Gastrocnemius medialis (tissue), 4 donors: ENCODE data around the gene PKNOX2. TPM values are rescaled to one million over a fixed set of nuclear protein-coding genes. Genes with fewer than 3 reads are reported as not detected.

Experiments
- ATAC-seq, 2 donors: fragments of 150-250 bp; one replicate each; pipeline ENCODE4 v1.9.1; 2016
- DNase-seq, 2 donors: peaks; one replicate each; pipeline ENCODE4 v3.0.0-alpha.2; 2019
- H3K27ac ChIP-seq, 4 donors: fragments of 200-600 bp; sonication (generic); 1 replicate in 1 of 4; 2 replicates in 3 of 4; pipeline ENCODE4 v1.5.1; 2016 to 2018; ENCODE audit warnings: mild to moderate bottlenecking in 2 of 4, moderate library complexity in 1 of 4
- H3K27me3 ChIP-seq, 3 donors: fragments of 200-600 bp; sonication (generic) in 2 of 3; 1 replicate in 1 of 3; 2 replicates in 2 of 3; pipeline versions ENCODE4 v1.5.1 to v1.6.0; 2016 to 2019; ENCODE audit warnings: mild to moderate bottlenecking in 1 of 3, moderate library complexity in 1 of 3
- H3K36me3 ChIP-seq, 2 donors: fragments of 200-600 bp; sonication (generic) in 1 of 2; one replicate each; pipeline ENCODE4 v1.5.1; 2017 to 2018
- H3K4me1 ChIP-seq, 2 donors: fragments of 200-600 bp; sonication (generic) in 1 of 2; one replicate each; pipeline ENCODE4 v1.5.1; 2016 to 2017; ENCODE audit warnings: mild to moderate bottlenecking in 2 of 2
- H3K4me3 ChIP-seq, 4 donors: fragments of 200-600 bp; sonication (generic) in 3 of 4; 1 replicate in 1 of 4; 2 replicates in 3 of 4; pipeline ENCODE4 v1.5.1; 2016 to 2019; ENCODE audit warnings: mild to moderate bottlenecking in 2 of 4
- H3K9me3 ChIP-seq, 3 donors: fragments of 200-600 bp; sonication (generic) in 2 of 3; 1 replicate in 1 of 3; 2 replicates in 2 of 3; pipeline ENCODE4 v1.5.1; 2016 to 2019
- POLR2A ChIP-seq, 2 donors: fragments of 450-650 bp; IDR thresholded peaks; one replicate each; pipeline ENCODE4 v1.6.1; 2017; ENCODE audit warnings: antibody characterized with exemption in 2 of 2, mild to moderate bottlenecking in 2 of 2, moderate library complexity in 2 of 2
- in situ Hi-C, 4 donors: fragments of 200-750 bp; cut with MboI; loops; one replicate each; pipeline versions ENCODE4 v1.15.0 to v1.8.0; 2017; ENCODE audit warnings: low sequenced_read_pairs in 4 of 4
- intact Hi-C: fragments of 100-400 bp; cut with DNase I; formaldehyde crosslinking; loops from one replicate; pipeline ENCODE4 v1.15.1; 2023; ENCODE audit warnings: low total_unique reads
- total RNA-seq, 4 donors: library from RNA; depleted of rRNA; stranded (reverse); fragments of >200 nt; gene quantifications; one replicate each; pipeline versions ENCODE4 v1.1.0 to v1.2.3, GENCODE V29; 2016
- TF ChIP-seq, protein P1 (sequence below), 5 experiments: fragments of 450-650 bp in 3 of 5; fragments of 200-600 bp in 2 of 5; sonication (generic) in 2 of 5; IDR thresholded peaks in 4 of 5; conservative IDR thresholded peaks in 1 of 5; 1 replicate in 4 of 5; 2 replicates in 1 of 5; pipeline ENCODE4 v1.5.1; 2016 to 2019; ENCODE audit warnings: antibody characterized with exemption in 5 of 5, mild to moderate bottlenecking in 3 of 5, moderate library complexity in 3 of 5

Gene PKNOX2
- total RNA-seq, 4 donors from 2014 or later = 3.7 to 11.7 (median 6.0) TPM

DNA sequence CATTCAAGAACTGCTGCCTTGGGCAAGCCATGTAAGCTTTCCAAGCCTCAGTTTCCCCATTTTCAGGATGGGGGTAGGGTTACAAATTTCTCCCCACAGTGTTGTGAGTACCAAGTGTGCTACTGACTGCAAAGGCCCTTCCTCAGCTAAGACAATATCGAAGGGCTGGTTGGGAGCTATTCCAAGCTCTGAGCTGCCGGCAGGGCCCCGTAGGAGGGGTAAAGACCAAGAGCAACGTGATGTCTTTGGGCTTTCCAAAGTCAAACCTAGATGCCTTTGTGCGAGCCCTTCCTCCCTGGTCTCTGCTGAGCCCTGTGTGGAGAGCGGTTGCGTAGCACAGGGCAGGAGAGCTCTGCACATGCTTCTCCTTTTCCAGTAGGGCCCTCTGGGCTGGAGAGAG is 29.3 kb downstream of the PKNOX2 start:
- H3K9me3 ChIP-seq = no peaks in the 10 kb centered on the region
- peaks cover 0 to 2% of the 10 kb centered on the region in 2 donors for H3K4me1 ChIP-seq
- TF ChIP-seq POLR2A (IDR thresholded peaks at IDR 0.05) = no peak
- TF ChIP-seq, protein P1, sequence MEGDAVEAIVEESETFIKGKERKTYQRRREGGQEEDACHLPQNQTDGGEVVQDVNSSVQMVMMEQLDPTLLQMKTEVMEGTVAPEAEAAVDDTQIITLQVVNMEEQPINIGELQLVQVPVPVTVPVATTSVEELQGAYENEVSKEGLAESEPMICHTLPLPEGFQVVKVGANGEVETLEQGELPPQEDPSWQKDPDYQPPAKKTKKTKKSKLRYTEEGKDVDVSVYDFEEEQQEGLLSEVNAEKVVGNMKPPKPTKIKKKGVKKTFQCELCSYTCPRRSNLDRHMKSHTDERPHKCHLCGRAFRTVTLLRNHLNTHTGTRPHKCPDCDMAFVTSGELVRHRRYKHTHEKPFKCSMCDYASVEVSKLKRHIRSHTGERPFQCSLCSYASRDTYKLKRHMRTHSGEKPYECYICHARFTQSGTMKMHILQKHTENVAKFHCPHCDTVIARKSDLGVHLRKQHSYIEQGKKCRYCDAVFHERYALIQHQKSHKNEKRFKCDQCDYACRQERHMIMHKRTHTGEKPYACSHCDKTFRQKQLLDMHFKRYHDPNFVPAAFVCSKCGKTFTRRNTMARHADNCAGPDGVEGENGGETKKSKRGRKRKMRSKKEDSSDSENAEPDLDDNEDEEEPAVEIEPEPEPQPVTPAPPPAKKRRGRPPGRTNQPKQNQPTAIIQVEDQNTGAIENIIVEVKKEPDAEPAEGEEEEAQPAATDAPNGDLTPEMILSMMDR (IDR thresholded peaks at IDR 0.05 in 4 of 5, conservative IDR thresholded peaks at IDR 0.05 in 1 of 5) = no peak
- DNase-seq (no peak), ATAC-seq (no peak)
- intact Hi-C loops = no loop called here
- in situ Hi-C loops = no loop called here
- H3K27ac ChIP-seq = no peak overlapping the region
- H3K36me3 ChIP-seq = peaks cover 0 to 4% of the 10 kb centered on the region in 2 donors
- no peaks in the 10 kb centered on the region for H3K27me3 ChIP-seq
- no peak overlapping the region for H3K4me3 ChIP-seq

DNA sequence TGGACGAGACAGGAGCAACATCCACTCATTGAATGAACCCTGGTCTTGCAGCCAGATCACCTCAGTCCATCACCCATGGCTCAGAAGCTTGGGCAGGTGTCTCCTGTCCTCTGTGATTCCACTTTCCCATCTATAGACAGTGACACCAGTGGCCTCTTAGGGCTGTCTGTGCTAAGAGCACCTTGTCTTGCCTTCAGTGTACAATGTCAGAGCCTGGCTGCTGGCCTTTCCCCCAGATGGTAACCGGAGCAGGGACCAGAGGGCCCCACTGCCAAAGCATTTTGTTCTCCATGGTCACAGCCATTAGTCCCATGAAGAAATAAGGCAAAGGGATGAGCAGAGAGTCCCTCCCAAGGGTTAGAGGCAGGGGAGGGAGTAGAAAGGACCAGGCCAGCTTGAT is 35.4 kb downstream of the PKNOX2 start:
- Histone ChIP-seq H3K4me3 (no peak overlapping the region), H3K27ac (no peak overlapping the region), H3K9me3 (no peaks in the 10 kb centered on the region), H3K27me3 (no peaks in the 10 kb centered on the region), H3K36me3 (no peaks in the 10 kb centered on the region), H3K4me1 (peaks cover 13 to 14% of the 10 kb centered on the region in 2 donors)
- in situ Hi-C loops (no loop called here), intact Hi-C loops (no loop called here)
- ATAC-seq (peak; percentile 40 to 68), DNase-seq (peak in 1 of 2 donors; percentile 47)
- TF ChIP-seq, protein P1 (IDR thresholded peaks at IDR 0.05 in 4 of 5, conservative IDR thresholded peaks at IDR 0.05 in 1 of 5) = no peak
- no peak for TF ChIP-seq POLR2A (IDR thresholded peaks at IDR 0.05)

DNA sequence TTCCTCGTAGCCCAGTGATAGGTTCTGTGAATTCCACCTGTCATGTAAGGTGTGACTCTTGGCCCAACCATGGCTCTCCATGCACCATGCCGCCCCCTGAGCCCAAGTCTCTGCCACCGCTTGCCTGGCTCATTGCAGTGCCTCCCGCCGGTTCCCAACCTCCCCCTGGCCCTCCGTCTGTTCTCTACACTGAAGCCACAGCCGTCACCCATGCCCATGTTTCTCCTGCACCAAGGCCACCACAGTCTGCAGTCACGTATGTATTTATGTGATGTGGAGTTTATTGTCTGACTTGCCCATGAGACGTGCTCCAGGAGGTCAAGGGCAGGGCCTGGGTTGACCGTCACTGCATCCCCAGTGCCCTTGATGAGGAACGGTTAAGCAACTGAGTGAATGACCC is 35.9 kb downstream of the PKNOX2 start:
- intact Hi-C loops = no loop called here
- no peaks in the 10 kb centered on the region for H3K36me3 ChIP-seq
- no peak overlapping the region for H3K27ac ChIP-seq
- H3K9me3 ChIP-seq = no peaks in the 10 kb centered on the region
- H3K4me1 ChIP-seq = peaks cover 13 to 14% of the 10 kb centered on the region in 2 donors
- DNase-seq (no peak), ATAC-seq (no peak)
- no peaks in the 10 kb centered on the region for H3K27me3 ChIP-seq
- in situ Hi-C loops = no loop called here
- TF ChIP-seq POLR2A (IDR thresholded peaks at IDR 0.05) = no peak
- no peak overlapping the region for H3K4me3 ChIP-seq

DNA sequence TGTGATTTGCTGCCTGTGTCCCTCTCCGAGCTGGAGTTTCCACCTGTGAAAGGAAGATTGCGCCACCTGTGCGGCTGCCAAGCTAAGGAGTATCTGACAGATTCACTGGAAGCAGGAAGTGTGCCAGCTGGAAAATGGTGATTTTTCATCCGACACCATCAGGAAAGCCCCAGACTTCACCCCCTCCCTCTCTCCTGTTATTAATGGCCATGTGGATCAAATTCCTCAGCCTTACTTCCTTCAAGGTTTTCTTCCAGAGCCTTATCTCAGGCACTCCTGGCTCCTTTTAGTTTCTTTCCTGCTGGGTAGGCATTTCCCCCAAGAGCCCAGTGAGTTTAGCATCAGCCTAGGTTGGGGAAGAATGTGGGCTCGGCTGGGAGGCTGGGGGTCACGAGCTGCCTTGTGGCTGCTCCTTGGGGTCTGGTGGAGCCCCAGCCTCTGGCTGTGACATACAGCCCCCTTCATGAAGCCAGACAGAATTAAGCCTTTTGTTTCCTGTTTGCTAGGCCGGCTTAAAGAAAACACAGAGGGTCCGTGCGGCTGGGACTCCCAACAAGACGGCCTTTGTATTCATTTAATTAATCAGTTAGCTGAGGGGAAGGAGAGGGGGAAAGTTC is 37.1 kb downstream of the PKNOX2 start:
- intact Hi-C loops (no loop called here), in situ Hi-C loops (no loop called here)
- H3K27ac ChIP-seq = no peak overlapping the region
- TF ChIP-seq POLR2A (IDR thresholded peaks at IDR 0.05) = no peak
- TF ChIP-seq, protein P1 (IDR thresholded peaks at IDR 0.05 in 4 of 5, conservative IDR thresholded peaks at IDR 0.05 in 1 of 5) = no peak
- H3K4me3 ChIP-seq = no peak overlapping the region
- no peaks in the 10 kb centered on the region for H3K27me3 ChIP-seq
- DNase-seq (peak in 1 of 2 donors; percentile 55), ATAC-seq (peak; percentile 31 to 61)
- no peaks in the 10 kb centered on the region for H3K36me3 ChIP-seq
- no peaks in the 10 kb centered on the region for H3K9me3 ChIP-seq
- peaks cover 13 to 14% of the 10 kb centered on the region in 2 donors for H3K4me1 ChIP-seq

DNA sequence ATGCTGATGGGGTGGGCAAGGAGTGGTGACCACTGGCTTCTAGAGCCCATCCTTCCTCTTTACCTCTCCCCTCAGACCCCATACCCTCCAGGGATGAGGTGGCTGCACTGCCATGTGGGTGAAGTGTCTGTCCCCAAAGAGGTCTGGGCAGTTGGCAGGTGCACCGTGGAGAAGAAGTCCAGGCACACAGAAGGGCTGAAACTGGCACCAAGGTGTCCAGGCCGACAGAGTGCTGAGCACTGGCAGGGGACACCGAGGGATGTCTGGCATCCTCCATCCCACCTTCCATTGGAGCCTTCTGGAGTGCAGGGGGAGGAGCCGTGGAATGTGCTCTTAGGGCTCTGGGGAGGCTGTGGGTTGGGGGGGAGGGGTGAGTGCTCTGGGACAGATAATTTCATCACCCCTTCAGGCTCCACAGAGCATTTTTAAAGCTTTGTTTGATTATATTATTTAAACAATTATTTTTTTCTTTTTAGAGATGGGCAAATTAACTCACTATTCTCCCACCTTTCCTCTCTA is 37.9 kb downstream of the PKNOX2 start:
- H3K4me3 ChIP-seq = no peak overlapping the region
- no peak for ATAC-seq
- in situ Hi-C loops (no loop called here), intact Hi-C loops (no loop called here)
- no peaks in the 10 kb centered on the region for H3K27me3 ChIP-seq
- TF ChIP-seq, protein P1 (IDR thresholded peaks at IDR 0.05 in 4 of 5, conservative IDR thresholded peaks at IDR 0.05 in 1 of 5) = no peak
- TF ChIP-seq POLR2A (IDR thresholded peaks at IDR 0.05) = no peak
- no peak for DNase-seq
- no peak overlapping the region for H3K27ac ChIP-seq
- H3K9me3 ChIP-seq = no peaks in the 10 kb centered on the region
- no peaks in the 10 kb centered on the region for H3K36me3 ChIP-seq
- peaks cover 13 to 14% of the 10 kb centered on the region in 2 donors for H3K4me1 ChIP-seq
